Measurements from ENCODE around the gene KRTAP10-10.
"Not testable (repeated sequence)": the region's sequence is repeated elsewhere in the genome, so short reads cannot be mapped to it uniquely, and the experiment has no call there.

KRTAP10-10 gene

GRCh38 chr21:44653123-44653522 lies 16.0 kb downstream of the KRTAP10-10 start:
- no peak for DNase-seq (ENCODE audit: low read depth)

- no peak for DNase-seq (ENCODE audit: low read depth)
These were observed 16.8 kb downstream of the KRTAP10-10 start for GRCh38 chr21:44653656-44654575.

GRCh38 chr21:44654576-44655175 lies 17.5 kb downstream of the KRTAP10-10 start, which contains the start of gene KRTAP12-4:
Gene KRTAP12-4 (minus strand): TSS chr21:44654659. CDS start chr21:44654614, 45 bp downstream.
- no peak for DNase-seq (ENCODE audit: low read depth)

GRCh38 chr21:44656868-44657267 lies 19.7 kb downstream of the KRTAP10-10 start:
- DNase-seq (ENCODE audit: low read depth) = no peak

- no peak for DNase-seq (ENCODE audit: low read depth)
These were observed 20.7 kb downstream of the KRTAP10-10 start, which contains the start of gene KRTAP12-3 for GRCh38 chr21:44657635-44658540. Gene KRTAP12-3 (plus strand): TSS chr21:44657932. CDS start chr21:44657980, 48 bp downstream.

GRCh38 chr21:44658541-44658910 lies 21.4 kb downstream of the KRTAP10-10 start:
- DNase-seq (ENCODE audit: low read depth) = no peak

- no peak for DNase-seq (ENCODE audit: low read depth)
These were observed 21.9 kb downstream of the KRTAP10-10 start for GRCh38 chr21:44658913-44659595.

GRCh38 chr21:44661567-44661966 lies 24.4 kb downstream of the KRTAP10-10 start:
- not testable (repeated sequence) for DNase-seq (ENCODE audit: low read depth)

- no peak for DNase-seq (ENCODE audit: low read depth)
These were observed 27.5 kb downstream of the KRTAP10-10 start for GRCh38 chr21:44664691-44665090.

GRCh38 chr21:44666401-44667320 lies 29.5 kb downstream of the KRTAP10-10 start, which contains the start of gene KRTAP12-2:
Gene KRTAP12-2 (minus strand): TSS chr21:44666927. CDS start chr21:44666886, 41 bp downstream.
- no peak for DNase-seq (ENCODE audit: low read depth)

GRCh38 chr21:44667612-44668011 lies 30.5 kb downstream of the KRTAP10-10 start:
- no peak for DNase-seq (ENCODE audit: low read depth)

GRCh38 chr21:44670642-44671432 lies 33.7 kb downstream of the KRTAP10-10 start:
- no peak for DNase-seq (ENCODE audit: low read depth)

- no peak for DNase-seq (ENCODE audit: low read depth)
These were observed 34.8 kb downstream of the KRTAP10-10 start for GRCh38 chr21:44671911-44672310.

- no peak for DNase-seq (ENCODE audit: low read depth)
These were observed 40.7 kb downstream of the KRTAP10-10 start for GRCh38 chr21:44677881-44678280.

- no peak for DNase-seq (ENCODE audit: low read depth)
These were observed 44.0 kb downstream of the KRTAP10-10 start for GRCh38 chr21:44681152-44681551.

GRCh38 chr21:44681861-44682579 lies 44.9 kb downstream of the KRTAP10-10 start, which contains the start of gene KRTAP12-1:
Gene KRTAP12-1 (minus strand): TSS chr21:44682163. CDS start chr21:44682123, 40 bp downstream.
- no peak for DNase-seq (ENCODE audit: low read depth)

- no peak for DNase-seq (ENCODE audit: low read depth)
These were observed 45.5 kb downstream of the KRTAP10-10 start for GRCh38 chr21:44682580-44683151.

GRCh38 chr21:44684077-44684476 lies 46.9 kb downstream of the KRTAP10-10 start:
- DNase-seq (ENCODE audit: low read depth) = no peak
